SU-DHL-6 (cell line): ENCODE measurements around the gene DAPK3.

Source experiments
- H2AFZ ChIP-seq: fragments of 200-600 bp; sonication (generic); 2 replicates; pipeline ENCODE4 v1.6.1; 2014; ENCODE audit warnings: low read depth, mild to moderate bottlenecking, moderate library complexity, mixed read lengths, antibody characterized with exemption, low read length; ENCODE audit not compliant: severe bottlenecking
- H3F3A ChIP-seq: fragments of 200-600 bp; shearing (Covaris generic); 2 replicates; pipeline ENCODE4 v1.6.0; 2016; ENCODE audit warnings: antibody characterized with exemption, mild to moderate bottlenecking; ENCODE audit not compliant: insufficient read depth
- H3K27ac ChIP-seq: fragments of 200-600 bp; sonication (generic); 2 replicates; pipeline ENCODE4 v1.5.1; 2016; ENCODE audit warnings: low read depth, mild to moderate bottlenecking, low read length, moderate library complexity, mixed read lengths
- H3K27me3 ChIP-seq: fragments of 200-600 bp; sonication (generic), shearing (Covaris generic); 2 replicates; pipeline ENCODE4 v1.6.0; 2014; ENCODE audit warnings: mild to moderate bottlenecking, low read length
- H3K36me3 ChIP-seq: fragments of 200-600 bp; sonication (generic); 2 replicates; pipeline ENCODE4 v1.6.1; 2014; ENCODE audit warnings: mild to moderate bottlenecking, low read length, mixed read lengths
- H3K4me2 ChIP-seq: fragments of 300-600, 200-600 bp; shearing (Covaris generic), sonication (generic); 2 replicates; pipeline ENCODE4 v1.6.0; 2014; ENCODE audit warnings: low read length, low read depth, mild to moderate bottlenecking; ENCODE audit not compliant: poor library complexity, severe bottlenecking
- H3K4me3 ChIP-seq: fragments of 200-600 bp; sonication (generic); 2 replicates; pipeline ENCODE4 v1.5.1; 2014; ENCODE audit warnings: antibody characterized with exemption, low read length, mild to moderate bottlenecking, mixed read lengths; ENCODE audit not compliant: insufficient read depth, poor library complexity, severe bottlenecking
- H3K79me2 ChIP-seq: fragments of 200-600 bp; sonication (generic); 2 replicates; pipeline ENCODE4 v1.6.1; 2014; ENCODE audit warnings: mild to moderate bottlenecking, low read length, moderate library complexity; ENCODE audit not compliant: insufficient read depth
- H3K9ac ChIP-seq: fragments of 200-600 bp; sonication (generic); 2 replicates; pipeline ENCODE4 v1.7.0; 2014; ENCODE audit warnings: mild to moderate bottlenecking, low read length
- H3K9me2 ChIP-seq: fragments of 200-600 bp; sonication (generic); replicated peaks from 2 replicates; pipeline ENCODE4 v1.6.1; 2014; ENCODE audit warnings: low read length; ENCODE audit not compliant: insufficient read depth
- H3K9me3 ChIP-seq: fragments of 200-600 bp; sonication (generic); 2 replicates; pipeline ENCODE4 v1.6.1; 2014; ENCODE audit warnings: low read length, mixed read lengths; ENCODE audit not compliant: insufficient read depth
- H4K20me1 ChIP-seq: fragments of 200-600 bp; sonication (generic); 2 replicates; pipeline ENCODE4 v1.6.1; 2014; ENCODE audit warnings: low read depth, mild to moderate bottlenecking, antibody characterized with exemption, low read length, moderate library complexity, mixed read lengths
- CTCF ChIP-seq: fragments of 200-600 bp; sonication (generic); IDR thresholded peaks from one replicate; pipeline ENCODE4 v1.5.1; 2017; ENCODE audit warnings: antibody characterized with exemption, mild to moderate bottlenecking, low read length, moderate library complexity; ENCODE audit not compliant: insufficient read depth, poor library complexity, severe bottlenecking
- EZH2phosphoT487 ChIP-seq: fragments of 200-600 bp; sonication (generic), shearing (Covaris generic); conservative IDR thresholded peaks from 2 replicates; pipeline ENCODE4 v1.6.1; 2018; ENCODE audit warnings: mild to moderate bottlenecking, antibody characterized with exemption, low read length, moderate library complexity, mixed read lengths

Gene DAPK3

DNA sequence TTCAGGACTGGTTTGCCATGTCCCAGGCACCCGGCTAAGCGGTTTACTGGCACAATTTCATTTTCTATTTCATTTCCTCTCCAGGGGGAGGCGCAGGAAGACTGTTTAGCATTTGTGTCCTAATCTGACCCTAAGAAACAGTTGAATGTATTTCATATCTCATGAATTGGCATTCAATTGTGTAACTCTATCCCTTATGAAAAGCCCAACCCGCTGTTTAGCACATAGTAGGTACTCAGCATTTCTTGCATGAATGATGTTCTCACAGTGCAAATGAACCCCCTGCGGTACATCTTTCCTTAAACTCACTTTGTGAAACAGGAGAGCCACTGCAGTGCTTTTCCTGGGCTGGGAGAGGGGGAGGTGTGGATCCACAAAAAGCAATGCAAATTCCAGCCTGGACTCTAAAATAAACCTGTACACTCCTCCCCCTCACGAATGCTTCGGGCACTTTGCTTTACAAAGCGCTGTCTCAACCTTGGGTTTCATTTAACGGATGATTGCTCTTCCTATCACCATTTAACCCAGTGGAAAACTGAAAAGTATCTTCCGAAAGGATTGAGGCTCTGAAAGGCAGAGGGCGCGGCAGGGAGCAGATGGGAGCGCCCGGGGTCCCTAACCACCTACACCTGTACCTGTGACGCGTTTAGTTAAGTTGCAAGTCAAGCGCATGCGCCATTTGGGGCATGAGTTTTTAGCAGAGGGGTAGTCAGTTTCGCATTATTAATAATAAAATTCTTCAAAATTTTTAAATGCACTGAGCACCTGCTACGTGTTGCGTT lies 15.6 kb upstream of the DAPK3 start:
- Histone ChIP-seq H4K20me1 (peaks cover 31% of the 10 kb centered on the region; the same call in 1 of the 2 replicates), H3K27ac (peak overlapping the region; percentile 81), H3K4me2 (peak overlapping the region; percentile 95), H3F3A (peaks cover 59% of the 10 kb centered on the region), H3K9me3 (no peaks in the 10 kb centered on the region), H3K27me3 (no peaks in the 10 kb centered on the region), H3K79me2 (peaks cover 38% of the 10 kb centered on the region), H3K36me3 (peaks cover 30% of the 10 kb centered on the region), H3K9ac (peak overlapping the region; percentile 94), H3K4me3 (peak overlapping the region; percentile 89), H3K9me2 (no peaks in the 10 kb centered on the region), H2AFZ (peak overlapping the region; percentile 69)
- TF ChIP-seq CTCF = peak; percentile 69
- no peak for TF ChIP-seq EZH2phosphoT487

DNA sequence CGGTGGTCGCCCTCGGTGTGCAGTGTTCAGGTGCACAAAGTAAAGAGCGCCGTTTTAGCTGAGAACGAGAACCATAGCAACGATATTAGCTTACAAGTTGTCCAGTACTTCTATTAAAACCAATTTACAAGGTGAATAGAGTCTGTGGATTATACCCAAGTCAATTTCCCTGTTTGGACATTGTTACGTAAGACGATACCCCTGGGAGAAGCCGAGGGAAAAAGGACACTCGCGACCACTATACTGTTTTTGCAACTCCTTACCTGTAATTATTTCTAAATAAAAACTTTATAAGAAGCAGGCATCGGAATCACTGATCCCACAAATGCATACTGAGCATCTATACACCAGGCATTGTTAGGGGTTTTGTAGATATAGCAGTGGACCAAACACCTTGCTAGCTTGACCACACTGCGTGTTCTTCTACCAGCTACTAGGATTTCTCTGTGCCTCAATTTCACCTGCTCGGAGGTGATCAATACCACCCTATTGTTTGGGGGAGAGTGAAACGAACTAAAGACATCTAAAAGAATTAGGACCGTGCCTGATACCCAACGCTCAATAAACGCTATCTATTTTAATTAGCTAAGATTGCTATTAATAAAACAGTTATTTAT lies 14.9 kb upstream of the DAPK3 start:
- no peak for TF ChIP-seq EZH2phosphoT487
- TF ChIP-seq CTCF = no peak

DNA sequence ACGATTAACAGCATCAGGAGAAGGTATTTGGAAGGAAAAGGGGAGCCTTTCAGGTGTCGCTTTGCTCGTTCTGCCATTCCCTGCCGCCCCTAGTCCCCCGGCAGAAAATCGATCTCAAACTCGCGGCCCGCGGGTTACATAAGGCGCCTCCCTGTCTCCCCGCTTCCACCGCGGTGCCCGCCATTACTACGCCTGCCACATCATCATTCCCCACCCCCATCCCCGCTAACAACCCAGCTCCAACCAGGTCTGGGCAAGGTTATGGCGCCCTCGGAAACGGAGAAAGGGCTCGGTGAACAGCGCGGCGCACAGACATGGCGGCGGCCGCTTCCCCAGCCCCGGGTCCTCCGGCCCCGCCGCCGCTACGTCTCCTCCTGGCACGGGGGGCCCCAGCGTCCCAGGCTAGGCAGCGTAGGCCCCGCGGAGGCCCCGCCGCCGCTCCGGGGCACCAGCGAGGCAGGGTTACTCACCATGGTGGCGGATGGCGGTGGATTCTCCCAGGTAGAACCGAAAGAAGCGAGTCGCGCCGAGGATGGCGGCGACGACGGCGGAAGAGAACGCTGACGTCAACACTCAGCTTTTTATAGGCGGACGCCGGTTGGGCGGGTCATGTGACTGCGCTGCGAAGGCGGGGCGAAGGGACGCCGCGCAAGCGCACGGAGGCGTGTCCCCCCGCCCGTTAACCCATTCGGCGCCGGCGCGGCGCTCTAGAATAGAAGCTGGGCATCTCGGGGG lies 14.2 kb upstream of the DAPK3 start, which contains the start of gene EEF2:
EEF2 (minus strand) TSS at position 556 of the 735 bp plus-strand sequence; CDS start at position 473, 83 bp downstream.
- peaks cover 49% of the 10 kb centered on the region for H3K79me2 ChIP-seq
- H3F3A ChIP-seq = peaks cover 70% of the 10 kb centered on the region
- no peaks in the 10 kb centered on the region for H3K27me3 ChIP-seq
- H3K4me2 ChIP-seq = peak within 1 kb of the TSS; percentile 95
- H3K9me3 ChIP-seq = no peaks in the 10 kb centered on the region
- H3K9ac ChIP-seq = peak within 1 kb of the TSS; percentile 94
- TF ChIP-seq EZH2phosphoT487 (no peak), CTCF (no peak)
- peak within 1 kb of the TSS; percentile 82 for H2AFZ ChIP-seq
- H3K9me2 ChIP-seq = no peaks in the 10 kb centered on the region
- H3K27ac ChIP-seq = peak within 1 kb of the TSS; percentile 87
- H3K36me3 ChIP-seq = peaks cover 44% of the 10 kb centered on the region
- H4K20me1 ChIP-seq = peaks cover 39% of the 10 kb centered on the region; the same call in 1 of the 2 replicates
- H3K4me3 ChIP-seq = peak within 1 kb of the TSS; percentile 89

More for the DNA sequence above, 14.9 kb upstream of the DAPK3 start:
- peak overlapping the region; percentile 89 for H3K4me3 ChIP-seq
- H3K4me2 ChIP-seq = peak overlapping the region; percentile 95
- H3K9ac ChIP-seq = peak overlapping the region; percentile 94
- peaks cover 37% of the 10 kb centered on the region; the same call in 1 of the 2 replicates for H4K20me1 ChIP-seq
- no peaks in the 10 kb centered on the region for H3K9me2 ChIP-seq
- peaks cover 66% of the 10 kb centered on the region for H3F3A ChIP-seq
- H3K9me3 ChIP-seq = no peaks in the 10 kb centered on the region
- peaks cover 37% of the 10 kb centered on the region for H3K36me3 ChIP-seq
- H2AFZ ChIP-seq = peak overlapping the region; percentile 82
- H3K79me2 ChIP-seq = peaks cover 43% of the 10 kb centered on the region
- H3K27me3 ChIP-seq = no peaks in the 10 kb centered on the region
- H3K27ac ChIP-seq = peak overlapping the region; percentile 81
